Activated T-cell treated with anti-CD3 and anti-CD28 coated beads, Interleukin-2, amount 50 U/mL, for 24 hours (primary cell): ENCODE results near the gene GNE.
"Not testable (repeated sequence)": the region's sequence is repeated elsewhere in the genome, so short reads cannot be mapped to it uniquely, and the experiment has no call there.

ENCODE experiments used
- DNase-seq: peaks from one replicate; pipeline ENCODE4 v3.0.0-alpha.2; 2020
- H3K27ac Mint-ChIP-seq: 2 replicates; pipeline ENCODE4 v1.8.0; 2020; ENCODE audit warnings: mild to moderate bottlenecking, mixed read lengths
- H3K27me3 Mint-ChIP-seq: 2 replicates; pipeline ENCODE4 v1.8.0; 2020; ENCODE audit warnings: mixed read lengths
- H3K36me3 Mint-ChIP-seq: 2 replicates; pipeline ENCODE4 v1.8.0; 2020; ENCODE audit warnings: low read depth, mixed read lengths
- H3K4me1 Mint-ChIP-seq: 2 replicates; pipeline ENCODE4 v1.8.0; 2020; ENCODE audit warnings: low read depth, mixed read lengths
- H3K4me3 Mint-ChIP-seq: 2 replicates; pipeline ENCODE4 v1.8.0; 2020; ENCODE audit warnings: mild to moderate bottlenecking, moderate library complexity, mixed read lengths
- H3K9me3 Mint-ChIP-seq: 2 replicates; pipeline ENCODE4 v1.8.0; 2020; ENCODE audit warnings: mixed read lengths

Gene GNE

GRCh38 chr9:36207546-36208012 lies 50.7 kb downstream of the GNE start:
- Mint-ChIP-seq H3K4me1 (peaks cover 48% of the 10 kb centered on the region), H3K27me3 (no peaks in the 10 kb centered on the region), H3K4me3 (peak overlapping the region; percentile 13), H3K9me3 (no peaks in the 10 kb centered on the region), H3K27ac (peak overlapping the region; percentile 93), H3K36me3 (peaks cover 100% of the 10 kb centered on the region)
- DNase-seq, result no peak

- peaks cover 100% of the 10 kb centered on the region for H3K36me3 Mint-ChIP-seq
- peak overlapping the region; percentile 93 for H3K27ac Mint-ChIP-seq
- H3K4me1 Mint-ChIP-seq, result peaks cover 48% of the 10 kb centered on the region
- no peaks in the 10 kb centered on the region for H3K9me3 Mint-ChIP-seq
- H3K4me3 Mint-ChIP-seq, result no peak overlapping the region
- no peak for DNase-seq
- no peaks in the 10 kb centered on the region for H3K27me3 Mint-ChIP-seq
Measured at GRCh38 chr9:36207016-36207415, 51.2 kb downstream of the GNE start.

- Mint-ChIP-seq H3K4me3 (no peak overlapping the region), H3K27ac (peak overlapping the region; percentile 68), H3K9me3 (no peaks in the 10 kb centered on the region), H3K4me1 (peaks cover 45% of the 10 kb centered on the region), H3K36me3 (peaks cover 99% of the 10 kb centered on the region), H3K27me3 (no peaks in the 10 kb centered on the region)
- no peak for DNase-seq
Measured at GRCh38 chr9:36204906-36205547, 53.2 kb downstream of the GNE start.

- Mint-ChIP-seq H3K4me3 (peak overlapping the region; percentile 96), H3K27ac (peak overlapping the region; percentile 77), H3K4me1 (peaks cover 54% of the 10 kb centered on the region), H3K9me3 (no peaks in the 10 kb centered on the region), H3K27me3 (no peaks in the 10 kb centered on the region), H3K36me3 (peaks cover 78% of the 10 kb centered on the region)
- no peak for DNase-seq
Measured at GRCh38 chr9:36194326-36195000, 63.8 kb downstream of the GNE start.

GRCh38 chr9:36193023-36193422 lies 65.2 kb downstream of the GNE start:
- peaks cover 54% of the 10 kb centered on the region for H3K4me1 Mint-ChIP-seq
- peaks cover 3% of the 10 kb centered on the region for H3K27me3 Mint-ChIP-seq
- no peaks in the 10 kb centered on the region for H3K9me3 Mint-ChIP-seq
- H3K4me3 Mint-ChIP-seq, result peak overlapping the region; percentile 96
- no peak for DNase-seq
- peaks cover 66% of the 10 kb centered on the region for H3K36me3 Mint-ChIP-seq
- peak overlapping the region; percentile 66 for H3K27ac Mint-ChIP-seq

GRCh38 chr9:36192196-36192595 lies 66.1 kb downstream of the GNE start:
- DNase-seq, result no peak
- H3K27ac Mint-ChIP-seq, result peak overlapping the region; percentile 94
- H3K9me3 Mint-ChIP-seq, result no peaks in the 10 kb centered on the region
- H3K27me3 Mint-ChIP-seq, result peaks cover 3% of the 10 kb centered on the region
- H3K4me3 Mint-ChIP-seq, result peak overlapping the region; percentile 96
- H3K36me3 Mint-ChIP-seq, result peaks cover 58% of the 10 kb centered on the region
- H3K4me1 Mint-ChIP-seq, result peaks cover 53% of the 10 kb centered on the region

GRCh38 chr9:36191686-36192085 lies 66.6 kb downstream of the GNE start:
- Mint-ChIP-seq H3K4me3 (peak overlapping the region; percentile 96), H3K27ac (peak overlapping the region; percentile 94), H3K36me3 (peaks cover 53% of the 10 kb centered on the region), H3K9me3 (no peaks in the 10 kb centered on the region), H3K4me1 (peaks cover 52% of the 10 kb centered on the region), H3K27me3 (peaks cover 3% of the 10 kb centered on the region)
- no peak for DNase-seq

- Mint-ChIP-seq H3K9me3 (no peaks in the 10 kb centered on the region), H3K27ac (peak overlapping the region; percentile 94), H3K4me1 (peaks cover 49% of the 10 kb centered on the region), H3K36me3 (peaks cover 48% of the 10 kb centered on the region), H3K27me3 (peaks cover 3% of the 10 kb centered on the region), H3K4me3 (peak overlapping the region; percentile 96)
- no peak for DNase-seq
Measured at GRCh38 chr9:36191290-36191645, 67.0 kb downstream of the GNE start.

GRCh38 chr9:36190388-36191289 lies 67.6 kb downstream of the GNE start, which contains the start of gene CLTA:
CLTA (plus strand) TSS chr9:36190921; CDS start chr9:36191057, 136 bp downstream.
- peak; percentile 93 for DNase-seq
- no peaks in the 10 kb centered on the region for H3K9me3 Mint-ChIP-seq
- H3K4me1 Mint-ChIP-seq, result peaks cover 49% of the 10 kb centered on the region
- H3K4me3 Mint-ChIP-seq, result peak within 1 kb of the TSS; percentile 96
- H3K27ac Mint-ChIP-seq, result peak within 1 kb of the TSS; percentile 94
- peaks cover 3% of the 10 kb centered on the region for H3K27me3 Mint-ChIP-seq
- peaks cover 48% of the 10 kb centered on the region for H3K36me3 Mint-ChIP-seq

- DNase-seq, result no peak
- Mint-ChIP-seq H3K4me1 (peaks cover 43% of the 10 kb centered on the region), H3K36me3 (peaks cover 41% of the 10 kb centered on the region), H3K4me3 (peak overlapping the region; percentile 96), H3K9me3 (no peaks in the 10 kb centered on the region), H3K27ac (peak overlapping the region; percentile 66), H3K27me3 (peaks cover 3% of the 10 kb centered on the region)
Measured at GRCh38 chr9:36189976-36190375, 68.3 kb downstream of the GNE start.

GRCh38 chr9:36188212-36188611 lies 70.0 kb downstream of the GNE start:
- Mint-ChIP-seq H3K27ac (no peak overlapping the region), H3K4me1 (peaks cover 27% of the 10 kb centered on the region), H3K4me3 (no peak overlapping the region), H3K9me3 (no peaks in the 10 kb centered on the region), H3K27me3 (peaks cover 3% of the 10 kb centered on the region), H3K36me3 (peaks cover 24% of the 10 kb centered on the region)
- DNase-seq, result no peak

GRCh38 chr9:36187414-36187813 lies 70.8 kb downstream of the GNE start:
- Mint-ChIP-seq H3K9me3 (no peaks in the 10 kb centered on the region), H3K27me3 (peaks cover 3% of the 10 kb centered on the region), H3K4me3 (no peak overlapping the region), H3K27ac (peak overlapping the region; percentile 33), H3K36me3 (peaks cover 16% of the 10 kb centered on the region), H3K4me1 (peaks cover 19% of the 10 kb centered on the region)
- DNase-seq, result no peak

GRCh38 chr9:36180243-36180642 lies 78.0 kb downstream of the GNE start:
- H3K4me3 Mint-ChIP-seq, H3K9me3 Mint-ChIP-seq, H3K36me3 Mint-ChIP-seq, DNase-seq, H3K27ac Mint-ChIP-seq, H3K4me1 Mint-ChIP-seq, H3K27me3 Mint-ChIP-seq: not testable (repeated sequence)

- peaks cover 1% of the 10 kb centered on the region for H3K4me1 Mint-ChIP-seq
- no peaks in the 10 kb centered on the region for H3K9me3 Mint-ChIP-seq
- no peaks in the 10 kb centered on the region for H3K27me3 Mint-ChIP-seq
- no peak overlapping the region for H3K4me3 Mint-ChIP-seq
- no peak overlapping the region for H3K27ac Mint-ChIP-seq
- H3K36me3 Mint-ChIP-seq, result no peaks in the 10 kb centered on the region
- no peak for DNase-seq
Measured at GRCh38 chr9:36177571-36177970, 80.7 kb downstream of the GNE start.
